HEK293 (cell line): ENCODE results near the gene AGRN.

Experiments used
- FEZF1 ChIP-seq: fragments of 450-650 bp; formaldehyde crosslinking; IDR thresholded peaks from 2 replicates; pipeline ENCODE4 v1.5.1; 2016; ENCODE audit warnings: missing biosample characterization, missing genetic modification characterization
- IKZF3 ChIP-seq: fragments of 450-650 bp; IDR thresholded peaks from 2 replicates; pipeline ENCODE4 v1.5.0; 2018; ENCODE audit warnings: missing biosample characterization, mild to moderate bottlenecking, missing genetic modification characterization, moderate library complexity
- KLF8 ChIP-seq: fragments of 450-650 bp; formaldehyde crosslinking; IDR thresholded peaks from 2 replicates; pipeline ENCODE4 v1.5.1; 2016; ENCODE audit warnings: missing biosample characterization, missing genetic modification characterization
- SETDB1 ChIP-seq: IDR thresholded peaks from one replicate; pipeline ENCODE4 v1.6.1; 2017; ENCODE audit warnings: mild to moderate bottlenecking, low read length, moderate library complexity, mixed read lengths; ENCODE audit not compliant: insufficient read length
- SP7 ChIP-seq: fragments of 450-650 bp; formaldehyde crosslinking; IDR thresholded peaks from 2 replicates; pipeline ENCODE4 v1.5.1; 2016; ENCODE audit warnings: missing biosample characterization, missing genetic modification characterization
- ZBTB20 ChIP-seq: fragments of 450-650 bp; formaldehyde crosslinking; IDR thresholded peaks from 2 replicates; pipeline ENCODE4 v1.5.1; 2016; ENCODE audit warnings: missing biosample characterization, missing genetic modification characterization
- ZBTB48 ChIP-seq: fragments of 450-650 bp; formaldehyde crosslinking; IDR thresholded peaks from 2 replicates; pipeline ENCODE4 v1.5.1; 2016; ENCODE audit warnings: missing biosample characterization, missing genetic modification characterization
- ZBTB49 ChIP-seq: fragments of 450-650 bp; formaldehyde crosslinking; IDR thresholded peaks from 2 replicates; pipeline ENCODE4 v1.5.1; 2016; ENCODE audit warnings: missing biosample characterization, missing genetic modification characterization, low read depth
- ZNF10 ChIP-seq: fragments of 450-650 bp; formaldehyde crosslinking; IDR thresholded peaks from 2 replicates; pipeline ENCODE4 v1.5.1; 2017; ENCODE audit warnings: missing biosample characterization, missing genetic modification characterization
- ZNF169 ChIP-seq: fragments of 450-650 bp; formaldehyde crosslinking; IDR thresholded peaks from 2 replicates; pipeline ENCODE4 v1.5.1; 2016; ENCODE audit warnings: missing biosample characterization, missing genetic modification characterization
- ZNF174 ChIP-seq: fragments of 450-650 bp; formaldehyde crosslinking; IDR thresholded peaks from 2 replicates; pipeline ENCODE4 v1.5.0; 2017; ENCODE audit warnings: missing biosample characterization, mild to moderate bottlenecking, missing genetic modification characterization
- ZNF184 ChIP-seq: fragments of 450-650 bp; IDR thresholded peaks from 2 replicates; pipeline ENCODE4 v1.5.1; 2018; ENCODE audit warnings: missing biosample characterization, mild to moderate bottlenecking, missing genetic modification characterization
- ZNF266 ChIP-seq: fragments of 450-650 bp; formaldehyde crosslinking; IDR thresholded peaks from 2 replicates; pipeline ENCODE4 v1.5.1; 2016; ENCODE audit warnings: missing biosample characterization, missing genetic modification characterization, low read depth
- ZNF366 ChIP-seq: fragments of 450-650 bp; formaldehyde crosslinking; conservative IDR thresholded peaks from 2 replicates; pipeline ENCODE4 v1.5.1; 2016; ENCODE audit warnings: missing biosample characterization, missing genetic modification characterization
- ZNF473 ChIP-seq: fragments of 450-650 bp; formaldehyde crosslinking; IDR thresholded peaks from 2 replicates; pipeline ENCODE4 v1.5.1; 2017; ENCODE audit warnings: missing biosample characterization, missing genetic modification characterization
- ZNF510 ChIP-seq: fragments of 450-650 bp; formaldehyde crosslinking; IDR thresholded peaks from 2 replicates; pipeline ENCODE4 v1.5.1; 2018; ENCODE audit warnings: mild to moderate bottlenecking, missing genetic modification characterization, missing biosample characterization; ENCODE audit not compliant: insufficient replicate concordance
- ZNF514 ChIP-seq: fragments of 450-650 bp; formaldehyde crosslinking; IDR thresholded peaks from 2 replicates; pipeline ENCODE4 v1.5.1; 2016; ENCODE audit warnings: missing biosample characterization, missing genetic modification characterization
- ZNF639 ChIP-seq: fragments of 450-650 bp; formaldehyde crosslinking; IDR thresholded peaks from 2 replicates; pipeline ENCODE4 v1.5.1; 2016; ENCODE audit warnings: missing biosample characterization, missing genetic modification characterization
- ZNF830 ChIP-seq: fragments of 450-650 bp; IDR thresholded peaks from 2 replicates; pipeline ENCODE4 v1.5.0; 2018; ENCODE audit warnings: missing biosample characterization, missing genetic modification characterization, low read depth, mild to moderate bottlenecking, moderate library complexity
- TF ChIP-seq, protein P1 (sequence below): fragments of 450-650 bp; formaldehyde crosslinking; IDR thresholded peaks from 2 replicates; pipeline ENCODE4 v1.5.1; 2016; ENCODE audit warnings: missing biosample characterization, missing genetic modification characterization
- TF ChIP-seq, protein P2 (sequence below): fragments of 450-650 bp; formaldehyde crosslinking; IDR thresholded peaks from 2 replicates; pipeline ENCODE4 v1.5.1; 2017; ENCODE audit warnings: missing biosample characterization, mild to moderate bottlenecking, missing genetic modification characterization, moderate library complexity
- TF ChIP-seq, protein P3 (sequence below): fragments of 450-650 bp; formaldehyde crosslinking; IDR thresholded peaks from 2 replicates; pipeline ENCODE4 v1.5.1; 2016; ENCODE audit warnings: missing biosample characterization, missing genetic modification characterization
- TF ChIP-seq, protein P4 (sequence below): fragments of 450-650 bp; formaldehyde crosslinking; IDR thresholded peaks from 2 replicates; pipeline ENCODE4 v1.5.1; 2017; ENCODE audit warnings: missing biosample characterization, missing genetic modification characterization
- TF ChIP-seq, protein P5 (sequence below): fragments of 450-650 bp; formaldehyde crosslinking; IDR thresholded peaks from 2 replicates; pipeline ENCODE4 v1.5.1; 2016; ENCODE audit warnings: missing biosample characterization, missing genetic modification characterization
- TF ChIP-seq, protein P6 (sequence below): fragments of 450-650 bp; formaldehyde crosslinking; IDR thresholded peaks from 2 replicates; pipeline ENCODE4 v1.5.1; 2016; ENCODE audit warnings: missing biosample characterization, missing genetic modification characterization

The AGRN gene

DNA sequence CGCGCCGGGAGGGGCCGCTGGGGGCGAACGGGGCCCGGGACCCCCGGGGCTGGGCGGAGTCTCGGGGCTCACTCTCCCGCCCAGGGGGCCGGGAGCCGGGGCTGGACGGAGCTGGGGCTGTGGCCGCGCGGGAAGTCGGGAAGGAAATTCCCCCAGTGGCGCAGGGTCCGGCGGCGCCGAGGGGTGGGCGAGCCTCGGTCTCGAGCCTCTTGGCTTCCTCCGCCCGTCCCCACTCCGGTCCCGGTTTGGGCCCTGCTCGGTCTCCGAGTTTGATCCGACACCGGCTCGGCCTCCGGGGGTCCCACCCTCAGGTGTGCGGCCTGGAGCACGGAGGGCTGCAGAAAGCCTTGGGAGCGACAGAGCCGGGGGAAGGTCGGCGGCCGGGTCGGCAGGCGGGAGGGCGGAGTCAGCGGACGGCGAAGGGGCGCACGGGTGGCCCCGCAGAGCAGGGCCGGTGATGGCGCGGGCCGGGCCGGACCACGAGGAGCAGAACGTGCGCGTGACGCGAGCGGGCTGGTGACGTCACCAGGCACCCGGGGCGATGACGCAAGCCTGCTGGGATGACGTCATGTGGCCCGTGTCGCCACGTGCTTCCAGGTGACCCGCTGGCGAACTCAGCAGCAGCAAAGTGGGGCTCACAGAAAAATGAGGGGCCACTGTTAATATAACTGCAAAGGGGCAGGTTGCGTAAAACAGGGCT is 19.4 kb upstream of the AGRN start (continued):
- TF ChIP-seq, protein P1, sequence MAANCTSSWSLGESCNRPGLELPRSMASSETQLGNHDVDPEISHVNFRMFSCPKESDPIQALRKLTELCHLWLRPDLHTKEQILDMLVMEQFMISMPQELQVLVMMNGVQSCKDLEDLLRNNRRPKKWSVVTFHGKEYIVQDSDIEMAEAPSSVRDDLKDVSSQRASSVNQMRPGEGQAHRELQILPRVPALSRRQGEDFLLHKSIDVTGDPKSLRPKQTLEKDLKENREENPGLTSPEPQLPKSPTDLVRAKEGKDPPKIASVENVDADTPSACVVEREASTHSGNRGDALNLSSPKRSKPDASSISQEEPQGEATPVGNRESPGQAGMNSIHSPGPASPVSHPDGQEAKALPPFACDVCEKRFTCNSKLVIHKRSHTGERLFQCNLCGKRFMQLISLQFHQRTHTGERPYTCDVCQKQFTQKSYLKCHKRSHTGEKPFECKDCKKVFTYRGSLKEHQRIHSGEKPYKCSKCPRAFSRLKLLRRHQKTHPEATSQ, result peak; percentile 98
- peak; percentile 82 for TF ChIP-seq ZBTB20 (tag by site-specific recombination)
- no peak for TF ChIP-seq ZNF473 (tag by site-specific recombination)
- no peak for TF ChIP-seq ZNF266 (tag by site-specific recombination)
- peak; percentile 16 for TF ChIP-seq SETDB1
- no peak for TF ChIP-seq ZNF514 (tag by site-specific recombination)
- TF ChIP-seq ZNF830, result no peak
- peak; percentile 94 for TF ChIP-seq FEZF1 (tag by site-specific recombination)
- peak; percentile 90 for TF ChIP-seq ZNF169 (tag by site-specific recombination)
- TF ChIP-seq ZNF10 (tag by site-specific recombination), result peak; percentile 85
- no peak for TF ChIP-seq ZNF174 (tag by site-specific recombination)
- TF ChIP-seq, protein P2, sequence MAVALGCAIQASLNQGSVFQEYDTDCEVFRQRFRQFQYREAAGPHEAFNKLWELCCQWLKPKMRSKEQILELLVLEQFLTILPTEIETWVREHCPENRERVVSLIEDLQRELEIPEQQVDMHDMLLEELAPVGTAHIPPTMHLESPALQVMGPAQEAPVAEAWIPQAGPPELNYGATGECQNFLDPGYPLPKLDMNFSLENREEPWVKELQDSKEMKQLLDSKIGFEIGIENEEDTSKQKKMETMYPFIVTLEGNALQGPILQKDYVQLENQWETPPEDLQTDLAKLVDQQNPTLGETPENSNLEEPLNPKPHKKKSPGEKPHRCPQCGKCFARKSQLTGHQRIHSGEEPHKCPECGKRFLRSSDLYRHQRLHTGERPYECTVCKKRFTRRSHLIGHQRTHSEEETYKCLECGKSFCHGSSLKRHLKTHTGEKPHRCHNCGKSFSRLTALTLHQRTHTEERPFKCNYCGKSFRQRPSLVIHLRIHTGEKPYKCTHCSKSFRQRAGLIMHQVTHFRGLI, result peak; percentile 64
- TF ChIP-seq ZNF510 (tag by site-specific recombination), result no peak
- TF ChIP-seq ZNF639 (tag by site-specific recombination), result peak; percentile 92
- peak; percentile 97 for TF ChIP-seq KLF8 (tag by site-specific recombination)
- TF ChIP-seq ZBTB48 (tag by site-specific recombination), result peak; percentile 76
- TF ChIP-seq, protein P3, sequence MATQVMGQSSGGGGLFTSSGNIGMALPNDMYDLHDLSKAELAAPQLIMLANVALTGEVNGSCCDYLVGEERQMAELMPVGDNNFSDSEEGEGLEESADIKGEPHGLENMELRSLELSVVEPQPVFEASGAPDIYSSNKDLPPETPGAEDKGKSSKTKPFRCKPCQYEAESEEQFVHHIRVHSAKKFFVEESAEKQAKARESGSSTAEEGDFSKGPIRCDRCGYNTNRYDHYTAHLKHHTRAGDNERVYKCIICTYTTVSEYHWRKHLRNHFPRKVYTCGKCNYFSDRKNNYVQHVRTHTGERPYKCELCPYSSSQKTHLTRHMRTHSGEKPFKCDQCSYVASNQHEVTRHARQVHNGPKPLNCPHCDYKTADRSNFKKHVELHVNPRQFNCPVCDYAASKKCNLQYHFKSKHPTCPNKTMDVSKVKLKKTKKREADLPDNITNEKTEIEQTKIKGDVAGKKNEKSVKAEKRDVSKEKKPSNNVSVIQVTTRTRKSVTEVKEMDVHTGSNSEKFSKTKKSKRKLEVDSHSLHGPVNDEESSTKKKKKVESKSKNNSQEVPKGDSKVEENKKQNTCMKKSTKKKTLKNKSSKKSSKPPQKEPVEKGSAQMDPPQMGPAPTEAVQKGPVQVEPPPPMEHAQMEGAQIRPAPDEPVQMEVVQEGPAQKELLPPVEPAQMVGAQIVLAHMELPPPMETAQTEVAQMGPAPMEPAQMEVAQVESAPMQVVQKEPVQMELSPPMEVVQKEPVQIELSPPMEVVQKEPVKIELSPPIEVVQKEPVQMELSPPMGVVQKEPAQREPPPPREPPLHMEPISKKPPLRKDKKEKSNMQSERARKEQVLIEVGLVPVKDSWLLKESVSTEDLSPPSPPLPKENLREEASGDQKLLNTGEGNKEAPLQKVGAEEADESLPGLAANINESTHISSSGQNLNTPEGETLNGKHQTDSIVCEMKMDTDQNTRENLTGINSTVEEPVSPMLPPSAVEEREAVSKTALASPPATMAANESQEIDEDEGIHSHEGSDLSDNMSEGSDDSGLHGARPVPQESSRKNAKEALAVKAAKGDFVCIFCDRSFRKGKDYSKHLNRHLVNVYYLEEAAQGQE (tag by site-specific recombination), result peak; percentile 52; the same call in 1 of the 2 replicates
- TF ChIP-seq, protein P4, sequence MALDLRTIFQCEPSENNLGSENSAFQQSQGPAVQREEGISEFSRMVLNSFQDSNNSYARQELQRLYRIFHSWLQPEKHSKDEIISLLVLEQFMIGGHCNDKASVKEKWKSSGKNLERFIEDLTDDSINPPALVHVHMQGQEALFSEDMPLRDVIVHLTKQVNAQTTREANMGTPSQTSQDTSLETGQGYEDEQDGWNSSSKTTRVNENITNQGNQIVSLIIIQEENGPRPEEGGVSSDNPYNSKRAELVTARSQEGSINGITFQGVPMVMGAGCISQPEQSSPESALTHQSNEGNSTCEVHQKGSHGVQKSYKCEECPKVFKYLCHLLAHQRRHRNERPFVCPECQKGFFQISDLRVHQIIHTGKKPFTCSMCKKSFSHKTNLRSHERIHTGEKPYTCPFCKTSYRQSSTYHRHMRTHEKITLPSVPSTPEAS, result peak; percentile 64
- peak; percentile 97 for TF ChIP-seq SP7 (tag by site-specific recombination)
- TF ChIP-seq, protein P5, sequence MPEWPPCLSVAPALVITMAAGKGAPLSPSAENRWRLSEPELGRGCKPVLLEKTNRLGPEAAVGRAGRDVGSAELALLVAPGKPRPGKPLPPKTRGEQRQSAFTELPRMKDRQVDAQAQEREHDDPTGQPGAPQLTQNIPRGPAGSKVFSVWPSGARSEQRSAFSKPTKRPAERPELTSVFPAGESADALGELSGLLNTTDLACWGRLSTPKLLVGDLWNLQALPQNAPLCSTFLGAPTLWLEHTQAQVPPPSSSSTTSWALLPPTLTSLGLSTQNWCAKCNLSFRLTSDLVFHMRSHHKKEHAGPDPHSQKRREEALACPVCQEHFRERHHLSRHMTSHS (tag by site-specific recombination), result peak; percentile 78
- peak; percentile 16; the same call in 1 of the 2 replicates for TF ChIP-seq IKZF3 (tag by site-specific recombination)
- TF ChIP-seq ZNF366 (tag by site-specific recombination), result peak; percentile 66
- no peak for TF ChIP-seq ZBTB49 (tag by site-specific recombination)
- TF ChIP-seq ZNF184 (tag by site-specific recombination), result peak; percentile 90
- TF ChIP-seq, protein P6, sequence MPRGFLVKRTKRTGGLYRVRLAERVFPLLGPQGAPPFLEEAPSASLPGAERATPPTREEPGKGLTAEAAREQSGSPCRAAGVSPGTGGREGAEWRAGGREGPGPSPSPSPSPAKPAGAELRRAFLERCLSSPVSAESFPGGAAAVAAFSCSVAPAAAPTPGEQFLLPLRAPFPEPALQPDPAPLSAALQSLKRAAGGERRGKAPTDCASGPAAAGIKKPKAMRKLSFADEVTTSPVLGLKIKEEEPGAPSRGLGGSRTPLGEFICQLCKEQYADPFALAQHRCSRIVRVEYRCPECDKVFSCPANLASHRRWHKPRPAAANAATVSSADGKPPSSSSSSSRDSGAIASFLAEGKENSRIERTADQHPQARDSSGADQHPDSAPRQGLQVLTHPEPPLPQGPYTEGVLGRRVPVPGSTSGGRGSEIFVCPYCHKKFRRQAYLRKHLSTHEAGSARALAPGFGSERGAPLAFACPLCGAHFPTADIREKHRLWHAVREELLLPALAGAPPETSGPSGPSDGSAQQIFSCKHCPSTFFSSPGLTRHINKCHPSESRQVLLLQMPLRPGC (tag by site-specific recombination), result peak; percentile 95
